Measurements from ENCODE around the gene NPRL2. TPM values are rescaled to one million over a fixed set of nuclear protein-coding genes. Genes with fewer than 3 reads are reported as not detected.
"Not testable (repeated sequence)": the region's sequence is repeated elsewhere in the genome, so short reads cannot be mapped to it uniquely, and the experiment has no call there.

The NPRL2 gene
- total and polyA plus RNA-seq, 2 of the 8 experiments (the other 6 are each of a cell fraction or from before 2014, with no cell fraction given): 28.4 to 51.4 TPM

- H2AK5ac ChIP-seq (ENCODE audit: low read depth, low read length); H3K27me3 ChIP-seq (replicated peaks in 1 of 4; ENCODE audit: control insufficient read depth in 3 of 4, extremely low read depth in 1 of 4, insufficient read depth in 3 of 4, low read length in 3 of 4); H2BK20ac ChIP-seq (ENCODE audit: low read length); H2BK120ac ChIP-seq (replicated peaks; ENCODE audit: low read depth, low read length); H3K9ac ChIP-seq (replicated peaks in 1 of 4; ENCODE audit: extremely low read depth in 1 of 4, low read depth in 3 of 4, low read length in 3 of 4); H3K79me1 ChIP-seq (ENCODE audit: low read depth, low read length); H4K91ac ChIP-seq (replicated peaks; ENCODE audit: insufficient read length, low read length); H2BK5ac ChIP-seq (ENCODE audit: low read depth, low read length); H3K4me2 ChIP-seq (ENCODE audit: insufficient read depth in 1 of 2, low read depth in 2 of 2, low read length in 2 of 2); H4K8ac ChIP-seq (ENCODE audit: extremely low read depth, insufficient read depth, low read length); H3K18ac ChIP-seq (ENCODE audit: extremely low read depth, low read length); H2BK15ac ChIP-seq (ENCODE audit: low read length); H3K36me3 ChIP-seq (ENCODE audit: control insufficient read depth in 2 of 4, insufficient read depth in 4 of 4, low read length in 3 of 4); POLR2A ChIA-PET (ENCODE audit: partially characterized antibody); H3K14ac ChIP-seq (ENCODE audit: insufficient read length); CTCF ChIA-PET (ENCODE audit: partially characterized antibody); H3K27ac ChIP-seq (ENCODE audit: low read depth, low read length); H3K79me2 ChIP-seq (ENCODE audit: control insufficient read depth in 1 of 2, insufficient read depth in 2 of 2, low read length in 2 of 2); H2BK12ac ChIP-seq (ENCODE audit: low read depth, low read length); H3K23me2 ChIP-seq (ENCODE audit: low read depth, low read length); H3K23ac ChIP-seq (ENCODE audit: insufficient read length); H3K56ac ChIP-seq (replicated peaks; ENCODE audit: insufficient read length, low read depth, low read length); DNase-seq (ENCODE audit: low read depth in 1 of 2, low spot score in 2 of 2); H3K4ac ChIP-seq (replicated peaks; ENCODE audit: insufficient read length, low read depth, low read length); H4K5ac ChIP-seq (ENCODE audit: insufficient read length, low read depth, low read length); H3K4me3 ChIP-seq (ENCODE audit: extremely low read depth in 1 of 4, insufficient read depth in 2 of 4, low read depth in 3 of 4, low read length in 4 of 4); FAIRE-seq; H2AFZ ChIP-seq (ENCODE audit: low read length); H3K4me1 ChIP-seq (replicated peaks in 1 of 4; ENCODE audit: control insufficient read depth in 3 of 4, insufficient read depth in 4 of 4, low read length in 3 of 4): not testable (repeated sequence)
- peaks cover 9 to 25% of the 10 kb centered on the region in 2 experiments; a peak in 3 of 4 replicates for H3K9me3 ChIP-seq (ENCODE audit: insufficient read depth in 2 of 2, low read depth in 1 of 2, low read length in 1 of 2)
- whole genome bisulfite sequencing, 2 experiments (ENCODE audit: extremely low coverage in 1 of 2, insufficient coverage in 1 of 2, insufficient read length in 1 of 2, insufficient replicate concordance in 2 of 2, low coverage in 1 of 2, low lambda C conversion rate in 2 of 2, missing lambda C conversion rate in 1 of 2): 90% methylated on average over 6 of the region's 32 CpGs; no CpG with 5 or more reads in 1 of the 2 experiments
- H4K20me1 ChIP-seq (replicated peaks in 1 of 2; ENCODE audit: control insufficient read depth in 1 of 2, insufficient read depth in 2 of 2, low read length in 2 of 2): peaks cover 7 to 10% of the 10 kb centered on the region in 2 experiments
Measured at GRCh38 chr3:50312041-50312440, 38.5 kb downstream of the NPRL2 start.

Measured in H1 (cell line).